Large intestine (tissue), 3 donors: ENCODE data around the gene TUSC2. TPM values are rescaled to one million over a fixed set of nuclear protein-coding genes. Genes with fewer than 3 reads are reported as not detected.
"Not testable (repeated sequence)": the region's sequence is repeated elsewhere in the genome, so short reads cannot be mapped to it uniquely, and the experiment has no call there.

Source experiments
- DNase-seq, 2 donors: peaks; one replicate each; pipeline versions ENCODE4 v3.0.0 to v3.0.0-alpha.2; 2013
- H3K27ac ChIP-seq: one replicate; pipeline ENCODE4 v1.5.1; 2013; ENCODE audit warnings: low read length
- H3K27me3 ChIP-seq: 2 replicates; pipeline ENCODE4 v1.6.1; 2013; ENCODE audit warnings: low read length; ENCODE audit not compliant: control insufficient read depth, insufficient read depth
- H3K36me3 ChIP-seq: 2 replicates; pipeline ENCODE4 v1.6.1; 2013; ENCODE audit warnings: low read length; ENCODE audit not compliant: control insufficient read depth, insufficient read depth
- H3K4me1 ChIP-seq: one replicate; pipeline ENCODE4 v1.6.1; 2013; ENCODE audit warnings: low read length; ENCODE audit not compliant: control insufficient read depth, insufficient read depth
- H3K4me3 ChIP-seq: one replicate; pipeline ENCODE4 v1.5.1; 2013; ENCODE audit warnings: low read length
- H3K9me3 ChIP-seq: one replicate; pipeline ENCODE4 v1.6.1; 2013; ENCODE audit warnings: mild to moderate bottlenecking, low read depth, low read length, moderate library complexity; ENCODE audit not compliant: control insufficient read depth
- WGBS: methylation state at CpG from one replicate; pipeline ENCODE4 v1.1.5; 2013; ENCODE audit warnings: low lambda C conversion rate; ENCODE audit not compliant: insufficient coverage; 5-methylcytosine and 5-hydroxymethylcytosine counted together
- polyA plus RNA-seq: library from polyadenylated mRNA; unstranded; fragments of 120-200 nt; gene quantifications from one replicate; pipeline ENCODE4 v1.2.1, GENCODE V29; 2013

Gene TUSC2
- polyA plus RNA-seq, 1 donor, result 28.0 TPM

- peaks cover 14% of the 10 kb centered on the region for H3K4me1 ChIP-seq
- WGBS, result no CpG with 5 or more reads among the region's 28 CpGs
- H3K4me3 ChIP-seq, result no peak overlapping the region
- peaks cover 38% of the 10 kb centered on the region for H3K36me3 ChIP-seq
- no peaks in the 10 kb centered on the region for H3K9me3 ChIP-seq
- DNase-seq, result no peak
- no peaks in the 10 kb centered on the region for H3K27me3 ChIP-seq
- H3K27ac ChIP-seq, result no peak overlapping the region
Measured at GRCh38 chr3:50286322-50287227, 41.4 kb downstream of the TUSC2 start.

DNA sequence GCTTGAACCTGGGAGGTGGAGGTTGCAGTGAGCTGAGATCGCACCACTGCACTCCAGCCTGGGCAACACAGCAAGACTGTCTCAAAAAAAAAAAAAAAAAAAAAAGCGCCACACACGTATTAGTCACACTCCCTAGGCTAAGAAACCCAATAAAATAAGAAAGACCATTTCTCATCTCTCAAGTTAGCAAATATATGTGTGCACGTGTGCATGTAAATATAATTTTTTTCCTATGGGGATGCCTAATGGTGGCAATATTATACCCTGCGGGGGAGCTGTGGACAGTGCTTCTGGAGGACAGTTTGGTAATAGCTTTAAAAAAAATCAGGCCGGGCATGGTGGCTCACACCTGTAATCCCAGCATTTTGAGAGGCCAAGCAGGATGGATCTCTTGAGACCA, 43.9 kb downstream of the TUSC2 start:
- DNase-seq, H3K4me1 ChIP-seq, H3K27me3 ChIP-seq, H3K4me3 ChIP-seq, H3K9me3 ChIP-seq, H3K27ac ChIP-seq: not testable (repeated sequence)
- peaks cover 25% of the 10 kb centered on the region for H3K36me3 ChIP-seq
- WGBS, result no CpG with 5 or more reads among the region's 6 CpGs

DNA sequence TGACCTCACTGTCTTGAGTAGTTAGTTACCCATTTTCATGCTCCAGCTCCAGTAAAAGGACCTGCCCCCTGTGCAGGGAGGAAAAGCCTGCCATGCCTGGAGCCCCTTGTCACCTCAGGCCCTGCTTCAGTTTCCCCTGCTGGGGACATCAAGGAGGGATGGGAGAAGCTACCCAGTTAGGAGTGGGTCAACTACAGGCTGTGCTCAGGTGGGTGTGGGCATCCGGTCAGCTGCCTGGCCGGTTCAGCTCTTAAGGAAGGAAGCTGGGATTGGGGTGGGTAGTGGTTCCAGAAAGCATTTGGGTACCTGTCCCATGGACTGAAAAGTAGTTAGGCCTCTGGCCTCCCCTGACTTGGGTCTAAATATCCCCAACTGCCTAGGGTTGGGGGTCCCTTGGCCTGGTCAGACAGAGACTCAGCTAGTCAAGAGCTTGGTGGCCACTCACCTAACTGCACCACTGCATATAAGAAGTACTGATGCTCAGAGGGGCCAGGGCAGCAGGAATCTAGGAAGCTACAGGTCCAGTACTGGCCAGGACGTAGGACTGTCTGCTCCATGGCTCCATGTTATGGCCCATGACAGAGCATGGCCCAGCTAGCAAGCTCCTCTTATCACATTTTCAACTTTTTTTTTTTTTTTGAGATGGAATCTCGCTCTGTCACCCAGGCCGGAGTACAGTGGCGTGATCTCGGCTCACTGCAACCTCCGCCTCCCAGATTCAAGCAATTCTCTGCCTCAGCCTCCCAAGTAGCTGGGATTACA, 48.6 kb downstream of the TUSC2 start:
- no CpG with 5 or more reads among the region's 8 CpGs for WGBS

DNA sequence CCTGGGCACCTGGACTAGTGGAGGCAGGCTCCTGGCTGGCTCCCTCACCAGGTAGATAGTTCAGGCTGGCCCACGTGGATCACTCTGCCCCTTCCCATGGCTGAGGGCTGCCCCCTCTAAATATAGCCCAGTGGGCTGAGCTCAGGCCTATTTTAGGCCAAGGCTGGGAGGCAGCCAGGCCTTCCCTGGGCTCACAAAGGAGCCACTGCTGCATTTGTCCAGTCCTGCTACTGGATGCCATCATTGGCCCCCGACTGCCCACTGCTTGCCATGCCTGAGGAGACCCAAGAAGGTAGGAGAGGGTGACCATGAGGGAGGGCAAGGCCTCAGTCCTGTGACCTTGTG, 49.2 kb downstream of the TUSC2 start, which contains the start of gene LSMEM2:
Gene LSMEM2 (plus strand): TSS at position 208 of the 345 bp plus-strand sequence. CDS start 27 bp downstream, at position 235.
- WGBS, result no CpG with 5 or more reads among the region's 2 CpGs
- peaks cover 5% of the 10 kb centered on the region for H3K4me1 ChIP-seq
- H3K27ac ChIP-seq, result no peak within 1 kb of the TSS

More for the DNA sequence above, 48.6 kb downstream of the TUSC2 start:
- H3K36me3 ChIP-seq, result peaks cover 31% of the 10 kb centered on the region
- peaks cover 8% of the 10 kb centered on the region for H3K9me3 ChIP-seq
- no peak overlapping the region for H3K27ac ChIP-seq
- H3K4me1 ChIP-seq, result no peaks in the 10 kb centered on the region
- H3K27me3 ChIP-seq, result peaks cover 22% of the 10 kb centered on the region
- no peak overlapping the region for H3K4me3 ChIP-seq
- no peak for DNase-seq

DNA sequence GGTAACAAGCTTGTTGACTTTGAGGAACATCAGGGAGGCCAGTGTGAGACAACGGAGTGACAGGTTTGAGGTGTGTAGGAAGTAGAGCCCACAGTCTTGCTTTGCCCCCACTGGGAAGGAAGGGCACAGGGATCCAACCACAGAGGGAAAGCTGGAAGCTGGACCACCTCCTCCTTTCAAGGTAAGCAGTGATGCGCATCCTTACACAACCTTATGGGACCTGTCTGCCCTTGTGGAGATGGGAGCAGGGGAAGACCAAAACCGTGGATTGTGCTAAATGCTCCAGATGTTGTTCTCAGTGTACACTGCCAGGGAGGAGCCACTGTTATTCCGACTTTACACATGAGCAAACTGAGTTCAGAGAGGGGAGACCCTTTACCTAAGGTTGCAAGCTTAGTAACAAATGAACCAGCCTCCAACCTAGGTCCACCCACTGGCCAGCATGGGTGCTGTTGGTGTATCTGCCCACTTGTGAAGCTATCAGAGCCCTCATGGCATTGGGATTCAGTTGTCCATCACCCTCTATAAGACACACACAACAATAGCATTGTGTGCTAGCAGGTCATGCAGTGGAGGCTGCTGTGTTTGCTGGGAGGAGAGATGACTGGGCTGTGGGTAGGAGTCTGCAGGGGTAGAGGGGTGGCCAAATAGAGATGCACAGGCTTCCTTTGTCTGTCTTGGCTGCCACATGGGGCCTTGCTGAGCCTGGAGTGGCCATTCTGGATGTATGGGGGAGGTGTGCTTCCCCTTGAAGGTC, 49.7 kb downstream of the TUSC2 start:
- H3K4me3 ChIP-seq, result no peak overlapping the region
- DNase-seq, result no peak
- H3K4me1 ChIP-seq, result peaks cover 11% of the 10 kb centered on the region
- H3K27me3 ChIP-seq, result peaks cover 32% of the 10 kb centered on the region
- peaks cover 13% of the 10 kb centered on the region for H3K9me3 ChIP-seq
- WGBS, result no CpG with 5 or more reads among the region's 4 CpGs
- H3K27ac ChIP-seq, result no peak overlapping the region
- peaks cover 39% of the 10 kb centered on the region for H3K36me3 ChIP-seq

More for the DNA sequence above, 49.2 kb downstream of the TUSC2 start, which contains the start of gene LSMEM2:
- Histone ChIP-seq H3K9me3 (peaks cover 8% of the 10 kb centered on the region), H3K27me3 (peaks cover 28% of the 10 kb centered on the region), H3K36me3 (peaks cover 36% of the 10 kb centered on the region), H3K4me3 (no peak within 1 kb of the TSS)
- no peak for DNase-seq

DNA sequence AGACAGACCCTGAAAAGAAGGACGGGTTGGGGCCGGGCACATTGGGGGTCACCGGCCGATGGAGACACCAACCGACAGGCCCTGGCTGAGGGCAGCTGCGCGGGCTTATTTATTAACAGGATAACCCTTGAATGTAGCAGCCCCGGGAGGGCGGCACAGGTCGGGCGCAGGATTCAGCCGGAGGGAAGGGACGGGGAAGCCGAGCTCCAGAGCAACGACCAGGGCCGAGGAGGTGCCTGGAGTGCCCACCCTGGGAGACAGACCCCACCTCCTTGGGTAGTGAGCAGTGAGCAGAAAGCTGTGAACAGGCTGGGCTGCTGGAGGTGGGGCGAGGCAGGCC, 51.3 kb downstream of the TUSC2 start:
- peaks cover 33% of the 10 kb centered on the region for H3K27me3 ChIP-seq
- H3K4me3 ChIP-seq, result no peak overlapping the region
- peaks cover 13% of the 10 kb centered on the region for H3K9me3 ChIP-seq
- 17% methylated on average over 1 of the region's 17 CpGs for WGBS
- peaks cover 41% of the 10 kb centered on the region for H3K36me3 ChIP-seq
- H3K4me1 ChIP-seq, result peaks cover 25% of the 10 kb centered on the region
- DNase-seq, result no peak
- H3K27ac ChIP-seq, result no peak overlapping the region

- no peak overlapping the region for H3K27ac ChIP-seq
- H3K27me3 ChIP-seq, result peaks cover 33% of the 10 kb centered on the region
- H3K4me1 ChIP-seq, result peaks cover 30% of the 10 kb centered on the region
- no peak overlapping the region for H3K4me3 ChIP-seq
- WGBS, result no CpG with 5 or more reads among the region's 79 CpGs
- H3K36me3 ChIP-seq, result peaks cover 41% of the 10 kb centered on the region
- no peak for DNase-seq
- H3K9me3 ChIP-seq, result peaks cover 13% of the 10 kb centered on the region
Measured at GRCh38 chr3:50275996-50276761, 51.8 kb downstream of the TUSC2 start.

DNA sequence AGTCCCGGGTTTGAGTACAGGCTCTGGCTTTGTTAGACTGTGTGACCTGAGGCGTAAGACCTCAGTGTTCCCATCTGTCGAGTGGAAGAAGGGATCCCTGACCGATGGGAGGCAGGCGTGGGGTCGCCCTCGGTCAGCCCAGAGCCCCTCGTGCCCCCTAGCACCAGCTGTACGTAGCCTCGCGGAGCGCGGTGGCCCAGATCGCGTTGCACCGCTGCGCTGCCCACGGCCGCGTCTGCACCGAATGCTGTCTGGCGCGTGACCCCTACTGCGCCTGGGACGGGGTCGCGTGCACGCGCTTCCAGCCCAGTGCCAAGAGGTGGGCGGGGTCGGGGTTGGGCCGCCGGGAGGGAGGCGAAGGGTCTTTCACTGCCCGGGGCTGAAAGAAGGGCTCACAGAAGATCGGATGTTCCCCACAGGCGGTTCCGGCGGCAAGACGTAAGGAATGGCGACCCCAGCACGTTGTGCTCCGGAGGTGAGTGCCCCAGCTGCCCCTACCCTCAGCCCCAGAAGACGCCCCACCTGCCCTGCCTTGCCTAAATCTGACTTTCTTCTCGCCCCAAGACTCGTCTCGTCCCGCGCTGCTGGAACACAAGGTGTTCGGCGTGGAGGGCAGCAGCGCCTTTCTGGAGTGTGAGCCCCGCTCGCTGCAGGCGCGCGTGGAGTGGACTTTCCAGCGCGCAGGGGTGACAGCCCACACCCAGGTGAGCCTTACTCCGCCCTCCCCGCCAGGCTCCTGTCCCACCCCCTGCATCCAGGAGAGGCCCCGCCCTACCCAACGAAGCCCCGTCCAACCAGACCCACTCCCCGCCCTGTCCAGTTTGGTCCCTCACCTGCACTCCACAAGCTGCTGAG, 52.7 kb downstream of the TUSC2 start:
- Histone ChIP-seq H3K9me3 (peaks cover 13% of the 10 kb centered on the region), H3K27ac (no peak overlapping the region), H3K36me3 (peaks cover 41% of the 10 kb centered on the region), H3K4me1 (peaks cover 38% of the 10 kb centered on the region), H3K4me3 (no peak overlapping the region), H3K27me3 (peaks cover 33% of the 10 kb centered on the region)
- DNase-seq, result no peak
- no CpG with 5 or more reads among the region's 65 CpGs for WGBS
